Measurements from ENCODE around the gene TOMM20. TPM values are rescaled to one million over a fixed set of nuclear protein-coding genes. Genes with fewer than 3 reads are reported as not detected.
A peak's percentile ranks its signal among the peaks of the same experiment; 100 is the strongest.

TOMM20 gene
- total and polyA plus RNA-seq, 9 of the 15 experiments (the other 6 are each of a cell fraction or from before 2014, with no cell fraction given) = 70.6 to 334 (median 159) TPM

GRCh38 chr1:235111107-235111506 lies 17.5 kb downstream of the TOMM20 start:
- H3K9me3 ChIP-seq (replicated peaks; ENCODE audit: control insufficient read depth, insufficient read depth, low read depth, low read length) = no peaks in the 10 kb centered on the region
- no peaks in the 10 kb centered on the region for H4K20me1 ChIP-seq (replicated peaks; ENCODE audit: control insufficient read depth, insufficient read depth, low read length)
- intact Hi-C loops (cut with micrococcal nuclease) = no loop called here
- DNase-seq (ENCODE audit: extremely low read depth in 1 of 4, low spot score in 3 of 4) (no peak), ATAC-seq (no peak), FAIRE-seq (no peak)
- peaks cover 9 to 16% of the 10 kb centered on the region in 2 experiments; a peak in 4 of 5 replicates for H3K4me1 ChIP-seq (replicated peaks in 1 of 2; ENCODE audit: control insufficient read depth in 2 of 2, insufficient read depth in 2 of 2, low read length in 2 of 2)
- H3K9ac ChIP-seq (ENCODE audit: insufficient read depth in 1 of 2, low read depth in 2 of 2, low read length in 2 of 2) = no peak overlapping the region
- no TSS peak for BruUV-seq (replicated peaks)
- H3K79me2 ChIP-seq (ENCODE audit: control insufficient read depth, insufficient read depth, low read length) = peaks cover 43% of the 10 kb centered on the region
- no peak overlapping the region for H2AFZ ChIP-seq (ENCODE audit: low read depth, low read length)
- 95% methylated on average over 3 of the region's 3 CpGs for WGBS (ENCODE audit: insufficient coverage, low coverage, missing lambda C conversion rate)
- H3K36me3 ChIP-seq (ENCODE audit: control insufficient read depth, insufficient read depth, low read length) = peaks cover 90% of the 10 kb centered on the region
- TF ChIP-seq TBP (optimal IDR thresholded peaks at IDR 0.05; ENCODE audit: low read depth, low read length) (no peak), FOXK2 (conservative IDR thresholded peaks at IDR 0.05 in 1 of 2, IDR thresholded peaks at IDR 0.05 in 1 of 2; ENCODE audit: low read depth in 2 of 2) (no peak), CBFB (CRISPR knock-in tag; IDR thresholded peaks at IDR 0.05) (no peak), DEAF1 (CRISPR knock-in tag; IDR thresholded peaks at IDR 0.05) (no peak), ESRRB (CRISPR knock-in tag; IDR thresholded peaks at IDR 0.05; ENCODE audit: borderline replicate concordance) (no peak), HDGF (IDR thresholded peaks at IDR 0.05) (no peak), COPS2 (conservative IDR thresholded peaks at IDR 0.05) (no peak), ZNF445 (CRISPR knock-in tag; IDR thresholded peaks at IDR 0.05; ENCODE audit: low read depth) (no peak), SUPT5H (IDR thresholded peaks at IDR 0.05) (peak; percentile 42; the same call in 1 of the 2 replicates)
- no peak overlapping the region for H3K4me2 ChIP-seq (ENCODE audit: insufficient read depth, low read length)
- H3K27ac ChIP-seq (ENCODE audit: extremely low read depth, low read depth, low read length) = no peak overlapping the region
- no peak overlapping the region for H3K4me3 ChIP-seq
- in situ Hi-C loops (cut with MboI) = no loop called here
- H3K9me1 ChIP-seq (ENCODE audit: control insufficient read depth, insufficient read depth, low read length) = peaks cover 3% of the 10 kb centered on the region
- H3K27me3 ChIP-seq (ENCODE audit: control insufficient read depth in 2 of 2, insufficient read depth in 2 of 2, low read length in 2 of 2) = no peaks in the 10 kb centered on the region
- ChIA-PET POLR2A (no interaction called here), CTCF (ENCODE audit: low intra/inter-chr PET ratio) (no interaction called here)
